Tibial nerve (tissue), 4 donors: ENCODE data around the gene GPR21. TPM values are rescaled to one million over a fixed set of nuclear protein-coding genes. Genes with fewer than 3 reads are reported as not detected.
A peak's percentile ranks its signal among the peaks of the same experiment; 100 is the strongest.

Experiments used
- DNase-seq, 2 donors: peaks; one replicate each; pipeline ENCODE4 v3.0.0-alpha.2; 2019; ENCODE audit warnings: low spot score in 2 of 2
- H3K27ac ChIP-seq, 4 donors: fragments of 200-600 bp; sonication (generic) in 3 of 4; one replicate each; pipeline ENCODE4 v1.5.1; 2017 to 2019; ENCODE audit warnings: mild to moderate bottlenecking in 1 of 4
- H3K27me3 ChIP-seq, 2 donors: fragments of 200-600 bp; sonication (generic) in 1 of 2; one replicate each; pipeline versions ENCODE4 v1.5.1 to v1.6.0; 2017 to 2019
- H3K36me3 ChIP-seq, 3 donors: fragments of 200-600 bp; sonication (generic); one replicate each; pipeline ENCODE4 v1.5.1; 2018 to 2019
- H3K4me1 ChIP-seq, 4 donors: fragments of 200-600 bp; sonication (generic) in 3 of 4; one replicate each; pipeline ENCODE4 v1.5.1; 2017 to 2019
- H3K4me3 ChIP-seq, 4 donors: fragments of 200-600 bp; sonication (generic) in 3 of 4; one replicate each; pipeline ENCODE4 v1.5.1; 2017 to 2019; ENCODE audit warnings: mild to moderate bottlenecking in 1 of 4, moderate library complexity in 1 of 4
- H3K9me3 ChIP-seq, 4 donors: fragments of 200-600 bp; sonication (generic) in 3 of 4; one replicate each; pipeline ENCODE4 v1.5.1; 2017 to 2019
- CTCF ChIP-seq, 5 experiments: fragments of 200-600 bp in 3 of 5; fragments of 450-650 bp in 2 of 5; sonication (generic) in 3 of 5; IDR thresholded peaks; one replicate each; pipeline ENCODE4 v1.5.1; 2016 to 2019; ENCODE audit warnings: antibody characterized with exemption in 5 of 5, mild to moderate bottlenecking in 3 of 5, moderate library complexity in 2 of 5
- EP300 ChIP-seq, 2 donors: sonication (generic); formaldehyde crosslinking; IDR thresholded peaks; one replicate each; pipeline ENCODE4 v1.6.1; 2017; ENCODE audit warnings: antibody characterized with exemption in 2 of 2, mild to moderate bottlenecking in 1 of 2
- POLR2A ChIP-seq, 2 donors: fragments of 450-650 bp; IDR thresholded peaks; one replicate each; pipeline ENCODE4 v1.6.1; 2017; ENCODE audit warnings: antibody characterized with exemption in 2 of 2, mild to moderate bottlenecking in 2 of 2, moderate library complexity in 2 of 2
- whole genome bisulfite sequencing, 2 donors: methylation state at CpG; one replicate each; pipeline ENCODE4 v1.1.5; 2018; 5-methylcytosine and 5-hydroxymethylcytosine counted together
- total RNA-seq, 4 donors: library from RNA; depleted of rRNA; stranded (reverse); fragments of >200 nt; gene quantifications; one replicate each; pipeline ENCODE4 v1.1.0, GENCODE V29; 2016

GPR21 gene
- total RNA-seq, result 1 to 10 TPM in 2 of 4 donors, under 1 TPM in 1, not detected in 1; 0.98 to 4.4 (median 3.9) TPM

- no peaks in the 10 kb centered on the region for H3K9me3 ChIP-seq
- peak within 1 kb of the TSS in 1 of 4 donors; percentile 37 for H3K27ac ChIP-seq
- H3K27me3 ChIP-seq, result no peaks in the 10 kb centered on the region
- DNase-seq, result no peak
- H3K36me3 ChIP-seq, result peaks cover 0 to 21% (median 0%) of the 10 kb centered on the region in 3 donors
- peaks cover 0 to 20% (median 4%) of the 10 kb centered on the region in 4 donors for H3K4me1 ChIP-seq
- TF ChIP-seq POLR2A (IDR thresholded peaks at IDR 0.05) (no peak), CTCF (IDR thresholded peaks at IDR 0.05) (no peak), EP300 (IDR thresholded peaks at IDR 0.05) (no peak)
- 35% methylated on average over 7 of the region's 7 CpGs for WGBS, 2 donors
- H3K4me3 ChIP-seq, result peak within 1 kb of the TSS in 2 of 4 donors; percentile 3 to 30
These were observed at the start of gene GPR21 for GRCh38 chr9:123033352-123033751. GPR21 (plus strand) TSS chr9:123033667; CDS start chr9:123034567, 900 bp downstream.

GRCh38 chr9:122986010-122986409 lies 47.5 kb upstream of the GPR21 start:
- Histone ChIP-seq H3K27ac (no peak overlapping the region), H3K27me3 (no peaks in the 10 kb centered on the region), H3K4me3 (no peak overlapping the region), H3K4me1 (peaks cover 0 to 42% (median 0%) of the 10 kb centered on the region in 4 donors), H3K9me3 (no peaks in the 10 kb centered on the region), H3K36me3 (peaks cover 0 to 38% (median 4%) of the 10 kb centered on the region in 3 donors)
- TF ChIP-seq POLR2A (IDR thresholded peaks at IDR 0.05), result no peak
- TF ChIP-seq EP300 (IDR thresholded peaks at IDR 0.05), result no peak
- TF ChIP-seq CTCF (IDR thresholded peaks at IDR 0.05), result no peak
- no peak for DNase-seq
- WGBS, 2 donors, result 48 to 63% methylated on average over 5 of the region's 5 CpGs

- H3K4me3 ChIP-seq, result no peak overlapping the region
- no peak for DNase-seq
- H3K27me3 ChIP-seq, result no peaks in the 10 kb centered on the region
- WGBS, 2 donors, result 79 to 96% methylated on average over 2 of the region's 2 CpGs
- no peaks in the 10 kb centered on the region for H3K9me3 ChIP-seq
- H3K36me3 ChIP-seq, result peaks cover 0 to 41% (median 4%) of the 10 kb centered on the region in 3 donors
- TF ChIP-seq CTCF (IDR thresholded peaks at IDR 0.05) (no peak), POLR2A (IDR thresholded peaks at IDR 0.05) (no peak), EP300 (IDR thresholded peaks at IDR 0.05) (no peak)
- no peak overlapping the region for H3K27ac ChIP-seq
- H3K4me1 ChIP-seq, result peaks cover 0 to 32% (median 2%) of the 10 kb centered on the region in 4 donors
These were observed 45.3 kb upstream of the GPR21 start for GRCh38 chr9:122988141-122988540.

- Histone ChIP-seq H3K9me3 (no peaks in the 10 kb centered on the region), H3K4me3 (no peak overlapping the region), H3K27me3 (no peaks in the 10 kb centered on the region), H3K4me1 (peaks cover 0 to 23% (median 2%) of the 10 kb centered on the region in 4 donors), H3K36me3 (peaks cover 0 to 48% (median 4%) of the 10 kb centered on the region in 3 donors), H3K27ac (peak overlapping the region in 1 of 4 donors; percentile 4)
- 66 to 70% methylated on average over 8 of the region's 8 CpGs for WGBS, 2 donors
- no peak for DNase-seq
- TF ChIP-seq EP300 (IDR thresholded peaks at IDR 0.05) (no peak), POLR2A (IDR thresholded peaks at IDR 0.05) (no peak), CTCF (IDR thresholded peaks at IDR 0.05) (no peak)
These were observed 44.4 kb upstream of the GPR21 start for GRCh38 chr9:122988920-122989621.

GRCh38 chr9:122991370-122991830 lies 42.1 kb upstream of the GPR21 start:
- H3K36me3 ChIP-seq, result peaks cover 0 to 41% (median 0%) of the 10 kb centered on the region in 3 donors
- WGBS, 2 donors, result 32 to 35% methylated on average over 4 of the region's 4 CpGs
- H3K27ac ChIP-seq, result peak overlapping the region in 2 of 4 donors; percentile 41 to 80
- peak in 1 of 2 donors; percentile 43 for DNase-seq
- no peaks in the 10 kb centered on the region for H3K9me3 ChIP-seq
- TF ChIP-seq CTCF (IDR thresholded peaks at IDR 0.05) (peak; percentile 53 to 68 (median 65)), POLR2A (IDR thresholded peaks at IDR 0.05) (no peak)
- no peaks in the 10 kb centered on the region for H3K27me3 ChIP-seq
- peaks cover 0 to 9% (median 2%) of the 10 kb centered on the region in 4 donors for H3K4me1 ChIP-seq
- H3K4me3 ChIP-seq, result no peak overlapping the region
